Ishikawa (cell line): ENCODE data around the gene CLCF1.

Source experiments
- CEBPB ChIP-seq: IDR thresholded peaks from 2 replicates; pipeline ENCODE4 v1.6.1; 2012
- CREB1 ChIP-seq: IDR thresholded peaks from 2 replicates; pipeline ENCODE4 v1.6.1; 2012; ENCODE audit warnings: low read depth
- EGR1 ChIP-seq: IDR thresholded peaks from 2 replicates; pipeline ENCODE4 v1.6.1; 2012
- EP300 ChIP-seq: IDR thresholded peaks from 2 replicates; pipeline ENCODE4 v1.6.1; 2012; ENCODE audit warnings: borderline replicate concordance
- MAX ChIP-seq: IDR thresholded peaks from 2 replicates; pipeline ENCODE4 v1.6.1; 2012
- NFIC ChIP-seq: IDR thresholded peaks from 2 replicates; pipeline ENCODE4 v1.6.1; 2012
- RAD21 ChIP-seq: IDR thresholded peaks from 2 replicates; pipeline ENCODE4 v1.6.1; 2012; ENCODE audit warnings: low read depth
- TAF1 ChIP-seq: IDR thresholded peaks from 2 replicates; pipeline ENCODE4 v1.6.1; 2012; ENCODE audit warnings: low read depth, mild to moderate bottlenecking
- TCF12 ChIP-seq: IDR thresholded peaks from 2 replicates; pipeline ENCODE4 v1.6.1; 2012; ENCODE audit warnings: low read depth
- TEAD4 ChIP-seq: IDR thresholded peaks from 2 replicates; pipeline ENCODE4 v1.6.1; 2012
- YY1 ChIP-seq: IDR thresholded peaks from 2 replicates; pipeline ENCODE4 v1.6.1; 2012; ENCODE audit warnings: low read depth
- TF ChIP-seq, protein P1 (sequence below): IDR thresholded peaks from 2 replicates; pipeline ENCODE4 v1.6.1; 2012; ENCODE audit warnings: low read depth, mild to moderate bottlenecking
- TF ChIP-seq, protein P2 (sequence below): IDR thresholded peaks from 2 replicates; pipeline ENCODE4 v1.6.1; 2012

DNA sequence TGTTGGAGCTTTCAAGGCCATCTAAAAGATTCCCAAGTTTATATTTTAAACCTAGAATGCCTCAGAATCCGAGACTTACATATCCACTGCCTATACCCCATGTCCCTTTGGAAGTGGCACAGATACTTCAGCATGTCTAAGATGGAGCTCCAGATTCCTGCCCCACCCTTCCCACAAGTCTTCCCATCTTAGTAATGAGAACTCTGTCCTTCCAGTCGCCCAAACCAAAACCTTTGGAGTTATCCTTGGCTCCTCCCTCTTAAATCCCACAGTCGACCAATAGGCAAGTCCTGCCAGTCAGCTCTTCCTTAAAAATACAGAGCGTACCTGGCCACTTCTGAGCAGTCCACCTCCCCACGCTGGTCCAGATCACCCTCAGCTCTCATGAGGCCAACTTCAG lies 24.4 kb downstream of the CLCF1 start:
- TF ChIP-seq, protein P1, sequence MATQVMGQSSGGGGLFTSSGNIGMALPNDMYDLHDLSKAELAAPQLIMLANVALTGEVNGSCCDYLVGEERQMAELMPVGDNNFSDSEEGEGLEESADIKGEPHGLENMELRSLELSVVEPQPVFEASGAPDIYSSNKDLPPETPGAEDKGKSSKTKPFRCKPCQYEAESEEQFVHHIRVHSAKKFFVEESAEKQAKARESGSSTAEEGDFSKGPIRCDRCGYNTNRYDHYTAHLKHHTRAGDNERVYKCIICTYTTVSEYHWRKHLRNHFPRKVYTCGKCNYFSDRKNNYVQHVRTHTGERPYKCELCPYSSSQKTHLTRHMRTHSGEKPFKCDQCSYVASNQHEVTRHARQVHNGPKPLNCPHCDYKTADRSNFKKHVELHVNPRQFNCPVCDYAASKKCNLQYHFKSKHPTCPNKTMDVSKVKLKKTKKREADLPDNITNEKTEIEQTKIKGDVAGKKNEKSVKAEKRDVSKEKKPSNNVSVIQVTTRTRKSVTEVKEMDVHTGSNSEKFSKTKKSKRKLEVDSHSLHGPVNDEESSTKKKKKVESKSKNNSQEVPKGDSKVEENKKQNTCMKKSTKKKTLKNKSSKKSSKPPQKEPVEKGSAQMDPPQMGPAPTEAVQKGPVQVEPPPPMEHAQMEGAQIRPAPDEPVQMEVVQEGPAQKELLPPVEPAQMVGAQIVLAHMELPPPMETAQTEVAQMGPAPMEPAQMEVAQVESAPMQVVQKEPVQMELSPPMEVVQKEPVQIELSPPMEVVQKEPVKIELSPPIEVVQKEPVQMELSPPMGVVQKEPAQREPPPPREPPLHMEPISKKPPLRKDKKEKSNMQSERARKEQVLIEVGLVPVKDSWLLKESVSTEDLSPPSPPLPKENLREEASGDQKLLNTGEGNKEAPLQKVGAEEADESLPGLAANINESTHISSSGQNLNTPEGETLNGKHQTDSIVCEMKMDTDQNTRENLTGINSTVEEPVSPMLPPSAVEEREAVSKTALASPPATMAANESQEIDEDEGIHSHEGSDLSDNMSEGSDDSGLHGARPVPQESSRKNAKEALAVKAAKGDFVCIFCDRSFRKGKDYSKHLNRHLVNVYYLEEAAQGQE, result no peak
- TF ChIP-seq RAD21 (no peak), YY1 (no peak), TCF12 (no peak), CEBPB (no peak), CREB1 (no peak), EGR1 (no peak), TAF1 (no peak), NFIC (no peak), MAX (no peak), EP300 (no peak), TEAD4 (no peak)
- TF ChIP-seq, protein P2, sequence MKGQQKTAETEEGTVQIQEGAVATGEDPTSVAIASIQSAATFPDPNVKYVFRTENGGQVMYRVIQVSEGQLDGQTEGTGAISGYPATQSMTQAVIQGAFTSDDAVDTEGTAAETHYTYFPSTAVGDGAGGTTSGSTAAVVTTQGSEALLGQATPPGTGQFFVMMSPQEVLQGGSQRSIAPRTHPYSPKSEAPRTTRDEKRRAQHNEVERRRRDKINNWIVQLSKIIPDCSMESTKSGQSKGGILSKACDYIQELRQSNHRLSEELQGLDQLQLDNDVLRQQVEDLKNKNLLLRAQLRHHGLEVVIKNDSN, result no peak
